H9 (cell line): ENCODE data around the gene CCDC9B. TPM values are rescaled to one million over a fixed set of nuclear protein-coding genes. Genes with fewer than 3 reads are reported as not detected.

Experiments
- DNase-seq: peaks from one replicate; pipeline ENCODE4 v3.0.0-alpha.2; 2017
- H2AFZ ChIP-seq: one replicate; pipeline ENCODE4 v1.6.1; 2013; ENCODE audit warnings: mild to moderate bottlenecking, low read length, control low read depth, moderate library complexity
- H2AK5ac ChIP-seq: 2 replicates; pipeline ENCODE4 v1.6.1; 2013; ENCODE audit warnings: low read length, control low read depth, mixed read lengths; ENCODE audit not compliant: insufficient read length
- H2BK120ac ChIP-seq: one replicate; pipeline ENCODE4 v1.6.1; 2013; ENCODE audit warnings: low read depth, mild to moderate bottlenecking, low read length, control low read depth, inconsistent platforms; ENCODE audit not compliant: poor library complexity, severe bottlenecking
- H2BK12ac ChIP-seq: 2 replicates; pipeline ENCODE4 v1.6.1; 2013; ENCODE audit warnings: low read length, control low read depth, mixed read lengths, low read depth; ENCODE audit not compliant: insufficient read length
- H2BK15ac ChIP-seq: 2 replicates; pipeline ENCODE4 v1.6.1; 2013; ENCODE audit warnings: low read depth, low read length, control low read depth
- H2BK20ac ChIP-seq: one replicate; pipeline ENCODE4 v1.6.1; 2013; ENCODE audit warnings: low read depth, mild to moderate bottlenecking, low read length, control low read depth, inconsistent platforms; ENCODE audit not compliant: poor library complexity, severe bottlenecking
- H2BK5ac ChIP-seq: 2 replicates; pipeline ENCODE4 v1.6.1; 2013; ENCODE audit warnings: low read length, control low read depth, mixed read lengths; ENCODE audit not compliant: insufficient read length
- H3K14ac ChIP-seq: 2 replicates; pipeline ENCODE4 v1.6.1; 2013; ENCODE audit warnings: low read length, control low read depth; ENCODE audit not compliant: insufficient read depth
- H3K18ac ChIP-seq: 2 replicates; pipeline ENCODE4 v1.6.1; 2013; ENCODE audit warnings: low read depth, mild to moderate bottlenecking, mixed read lengths, low read length, control low read depth; ENCODE audit not compliant: insufficient read length
- H3K23ac ChIP-seq: 2 replicates; pipeline ENCODE4 v1.6.1; 2013; ENCODE audit warnings: low read length, control low read depth, mixed read lengths, low read depth; ENCODE audit not compliant: insufficient read length
- H3K23me2 ChIP-seq: 2 replicates; pipeline ENCODE4 v1.6.1; 2013; ENCODE audit warnings: low read depth, mild to moderate bottlenecking, mixed read lengths, low read length, control low read depth; ENCODE audit not compliant: insufficient read length, poor library complexity, severe bottlenecking
- H3K27ac ChIP-seq: 2 replicates; pipeline ENCODE4 v1.5.1; 2013; ENCODE audit warnings: low read length, control low read depth, mixed read lengths, low read depth; ENCODE audit not compliant: insufficient read length
- H3K27me3 ChIP-seq: 2 replicates; pipeline ENCODE4 v1.6.1; 2013; ENCODE audit warnings: low read length, control low read depth, inconsistent platforms; ENCODE audit not compliant: insufficient read depth
- H3K4ac ChIP-seq: 2 replicates; pipeline ENCODE4 v1.6.1; 2013; ENCODE audit warnings: low read depth, mild to moderate bottlenecking, control low read depth, inconsistent platforms, low read length, moderate library complexity
- H3K4me1 ChIP-seq: 2 replicates; pipeline ENCODE4 v1.6.1; 2013; ENCODE audit warnings: low read length, control low read depth, inconsistent platforms; ENCODE audit not compliant: insufficient read depth
- H3K4me2 ChIP-seq: 2 replicates; pipeline ENCODE4 v1.6.1; 2013; ENCODE audit warnings: low read length, control low read depth, mixed read lengths; ENCODE audit not compliant: insufficient read length, insufficient read depth
- H3K56ac ChIP-seq: 2 replicates; pipeline ENCODE4 v1.6.1; 2013; ENCODE audit warnings: low read depth, mild to moderate bottlenecking, mixed read lengths, low read length, control low read depth; ENCODE audit not compliant: insufficient read length
- H3K79me1 ChIP-seq: 2 replicates; pipeline ENCODE4 v1.6.1; 2013; ENCODE audit warnings: low read depth, mild to moderate bottlenecking, moderate library complexity, low read length, control low read depth, inconsistent platforms; ENCODE audit not compliant: insufficient read depth, poor library complexity, severe bottlenecking
- H3K79me2 ChIP-seq: 2 replicates; pipeline ENCODE4 v1.6.1; 2013; ENCODE audit warnings: low read length, control low read depth, inconsistent platforms; ENCODE audit not compliant: insufficient read depth
- H3K9ac ChIP-seq: 2 replicates; pipeline ENCODE4 v1.6.1; 2013; ENCODE audit warnings: low read length, control low read depth, mixed read lengths; ENCODE audit not compliant: insufficient read length; ENCODE audit errors: extremely low read depth
- H3K9me3 ChIP-seq: one replicate; pipeline ENCODE4 v1.6.1; 2013; ENCODE audit warnings: low read depth, low read length, inconsistent platforms; ENCODE audit not compliant: control insufficient read depth
- H3T11ph ChIP-seq: one replicate; pipeline ENCODE4 v1.6.1; 2013; ENCODE audit warnings: mild to moderate bottlenecking, low read length, control low read depth, inconsistent platforms
- H4K20me1 ChIP-seq: one replicate; pipeline ENCODE4 v1.6.1; 2013; ENCODE audit not compliant: control insufficient read depth, insufficient read length, insufficient read depth
- H4K5ac ChIP-seq: 2 replicates; pipeline ENCODE4 v1.6.1; 2013; ENCODE audit warnings: low read depth, mild to moderate bottlenecking, mixed read lengths, low read length, control low read depth; ENCODE audit not compliant: insufficient read length
- H4K8ac ChIP-seq: replicated peaks from 2 replicates; pipeline ENCODE4 v1.6.1; 2013; ENCODE audit warnings: low read length, control low read depth, mixed read lengths, low read depth; ENCODE audit not compliant: insufficient read length
- H4K91ac ChIP-seq: 2 replicates; pipeline ENCODE4 v1.6.1; 2013; ENCODE audit warnings: low read depth, mild to moderate bottlenecking, moderate library complexity, mixed read lengths, low read length, control low read depth; ENCODE audit not compliant: insufficient read length
- H3K27ac Mint-ChIP-seq, 3 experiments: 2 replicates in 2 of 3; 3 replicates in 1 of 3; pipeline ENCODE4 v1.8.0; 2020 to 2021; ENCODE audit warnings: mixed read lengths in 3 of 3, mild to moderate bottlenecking in 1 of 3, moderate library complexity in 1 of 3
- H3K27me3 Mint-ChIP-seq: 2 replicates; pipeline ENCODE4 v1.8.0; 2021; ENCODE audit warnings: low read depth, mild to moderate bottlenecking, moderate library complexity, mixed read lengths
- H3K36me3 Mint-ChIP-seq, 3 experiments: 2 replicates in 2 of 3; 3 replicates in 1 of 3; pipeline ENCODE4 v1.8.0; 2020 to 2021; ENCODE audit warnings: low read depth in 3 of 3, mixed read lengths in 3 of 3; ENCODE audit not compliant: insufficient read depth in 1 of 3
- H3K4me1 Mint-ChIP-seq, 2 experiments: 2 replicates each; pipeline ENCODE4 v1.8.0; 2020; ENCODE audit warnings: mixed read lengths in 2 of 2
- H3K4me3 Mint-ChIP-seq, 2 experiments: 2 replicates in 1 of 2; 3 replicates in 1 of 2; pipeline ENCODE4 v1.8.0; 2020 to 2021; ENCODE audit warnings: mild to moderate bottlenecking in 2 of 2, mixed read lengths in 2 of 2, moderate library complexity in 1 of 2
- H3K9me3 Mint-ChIP-seq, 2 experiments: 2 replicates in 1 of 2; 3 replicates in 1 of 2; pipeline ENCODE4 v1.8.0; 2020; ENCODE audit warnings: mild to moderate bottlenecking in 2 of 2, mixed read lengths in 2 of 2, moderate library complexity in 1 of 2
- CTCF ChIP-seq: fragments of 200-600 bp; sonication (generic); conservative IDR thresholded peaks from 3 replicates; pipeline ENCODE4 v1.8.0; 2021; ENCODE audit warnings: antibody characterized with exemption, mild to moderate bottlenecking
- WGBS: extraction: QIAGEN DNeasy Blood & Tissue Kit; methylation state at CpG from one replicate; pipeline ENCODE4 v1.1.7; 2013; ENCODE audit warnings: missing lambda C conversion rate, low lambda C conversion rate, mixed read lengths; ENCODE audit not compliant: insufficient read length; ENCODE audit errors: extremely low coverage; 5-methylcytosine and 5-hydroxymethylcytosine counted together
- total RNA-seq: library from RNA; stranded (reverse); gene quantifications from 2 replicates; pipeline ENCODE4 v1.2.1, GENCODE V29; 2021

Gene CCDC9B
- total RNA-seq, 1 experiment from 2014 or later: 0.48 TPM

- no peak overlapping the region for H3T11ph ChIP-seq
- H3K9me3 ChIP-seq: no peaks in the 10 kb centered on the region
- no peak overlapping the region for H2BK20ac ChIP-seq
- Mint-ChIP-seq H3K36me3 (no peaks in the 10 kb centered on the region), H3K9me3 (no peaks in the 10 kb centered on the region), H3K4me1 (peaks cover 9 to 26% of the 10 kb centered on the region in 2 experiments), H3K27me3 (peaks cover 81% of the 10 kb centered on the region), H3K4me3 (peak overlapping the region; percentile 47 to 62; a peak in 3 of 5 replicates), H3K27ac (no peak overlapping the region)
- H3K79me1 ChIP-seq: no peaks in the 10 kb centered on the region
- TF ChIP-seq CTCF: no peak
- H4K5ac ChIP-seq: no peak overlapping the region
- H3K9ac ChIP-seq: no peak overlapping the region
- no peak overlapping the region for H3K23ac ChIP-seq
- H2BK15ac ChIP-seq: no peak overlapping the region
- H2AK5ac ChIP-seq: no peak overlapping the region
- no CpG with 5 or more reads among the region's 68 CpGs for WGBS
- peak; percentile 71 for DNase-seq
- H2BK5ac ChIP-seq: no peak overlapping the region
- no peak overlapping the region for H2BK12ac ChIP-seq
- H2AFZ ChIP-seq: no peak overlapping the region
- no peak overlapping the region for H3K27ac ChIP-seq
- peak overlapping the region; percentile 43 for H3K4me2 ChIP-seq
- H4K8ac ChIP-seq: no peak overlapping the region
- peaks cover 13% of the 10 kb centered on the region; the same call in 1 of the 2 replicates for H3K27me3 ChIP-seq
- H3K79me2 ChIP-seq: no peaks in the 10 kb centered on the region
- H2BK120ac ChIP-seq: no peak overlapping the region
- H3K23me2 ChIP-seq: peaks cover 8% of the 10 kb centered on the region
- H3K56ac ChIP-seq: no peak overlapping the region
- H3K4me1 ChIP-seq: peaks cover 3% of the 10 kb centered on the region
- no peaks in the 10 kb centered on the region for H4K20me1 ChIP-seq
- H3K4ac ChIP-seq: no peak overlapping the region
- no peak overlapping the region for H4K91ac ChIP-seq
- H3K18ac ChIP-seq: peak overlapping the region; percentile 55
- peak overlapping the region; percentile 89 for H3K14ac ChIP-seq
These were observed 49.7 kb downstream of the CCDC9B start for GRCh38 chr15:40290918-40291574.
